GM23338 (cell line): ENCODE results near the gene CCDC188. TPM values are rescaled to one million over a fixed set of nuclear protein-coding genes. Genes with fewer than 3 reads are reported as not detected.

ENCODE experiments used
- ATAC-seq: fragments of 200-7000 bp; cut with Tn5 transposase; 3 replicates; pipeline ENCODE4 v1.9.1; 2020
- DNase-seq: peaks from one replicate; pipeline ENCODE4 v3.0.0-alpha.2; 2015; ENCODE audit warnings: low spot score
- H2AFZ ChIP-seq: fragments of 200-600 bp; sonication (generic); 2 replicates; pipeline ENCODE4 v1.8.0; 2016; ENCODE audit warnings: antibody characterized with exemption, mild to moderate bottlenecking, moderate library complexity
- H3F3A ChIP-seq: fragments of 200-600 bp; sonication (generic); replicated peaks from 2 replicates; pipeline ENCODE4 v1.8.0; 2017; ENCODE audit warnings: antibody characterized with exemption, mixed run types, low read depth
- H3K27ac ChIP-seq: fragments of 200-600 bp; sonication (generic); 2 replicates; pipeline ENCODE4 v1.6.1; 2016; ENCODE audit warnings: low read depth
- H3K27me3 ChIP-seq: fragments of 200-600 bp; sonication (generic); 2 replicates; pipeline ENCODE4 v1.8.0; 2016; ENCODE audit warnings: mild to moderate bottlenecking, mixed run types, moderate library complexity; ENCODE audit not compliant: insufficient read depth
- H3K36me3 ChIP-seq: fragments of 200-600 bp; sonication (generic); 2 replicates; pipeline ENCODE4 v1.8.0; 2016; ENCODE audit warnings: mild to moderate bottlenecking; ENCODE audit not compliant: insufficient read depth
- H3K4me1 ChIP-seq: fragments of 200-600 bp; sonication (generic); 2 replicates; pipeline ENCODE4 v1.8.0; 2016; ENCODE audit warnings: mild to moderate bottlenecking, moderate library complexity; ENCODE audit not compliant: insufficient read depth
- H3K4me2 ChIP-seq: fragments of 200-600 bp; sonication (generic); 2 replicates; pipeline ENCODE4 v1.7.1; 2017; ENCODE audit warnings: mixed run types
- H3K4me3 ChIP-seq: fragments of 200-600 bp; sonication (generic); 2 replicates; pipeline ENCODE4 v1.6.1; 2016; ENCODE audit warnings: mixed run types
- H3K79me2 ChIP-seq: fragments of 200-600 bp; sonication (generic); replicated peaks from 2 replicates; pipeline ENCODE4 v1.8.0; 2017; ENCODE audit warnings: mild to moderate bottlenecking; ENCODE audit not compliant: insufficient read depth
- H3K9me2 ChIP-seq: fragments of 200-600 bp; sonication (generic); 2 replicates; pipeline ENCODE4 v1.8.0; 2017; ENCODE audit not compliant: insufficient read depth
- H4K20me1 ChIP-seq: fragments of 200-600 bp; sonication (generic); replicated peaks from 2 replicates; pipeline ENCODE4 v1.8.0; 2017; ENCODE audit warnings: mild to moderate bottlenecking; ENCODE audit not compliant: insufficient read depth
- H3K27ac Mint-ChIP-seq: 2 replicates; pipeline ENCODE4 v1.8.0; 2020; ENCODE audit warnings: inconsistent platforms, mild to moderate bottlenecking, moderate library complexity, mixed read lengths
- H3K27me3 Mint-ChIP-seq: 3 replicates; pipeline ENCODE4 v1.8.0; 2022; ENCODE audit warnings: low read depth, mild to moderate bottlenecking, moderate library complexity, mixed read lengths, inconsistent platforms; ENCODE audit not compliant: insufficient read depth, poor library complexity
- H3K36me3 Mint-ChIP-seq: 3 replicates; pipeline ENCODE4 v1.8.0; 2021; ENCODE audit warnings: low read depth, mild to moderate bottlenecking, inconsistent platforms, moderate library complexity, mixed read lengths
- H3K4me1 Mint-ChIP-seq: 3 replicates; pipeline ENCODE4 v1.8.0; 2020; ENCODE audit warnings: mild to moderate bottlenecking, inconsistent platforms, mixed read lengths
- H3K4me3 Mint-ChIP-seq: 3 replicates; pipeline ENCODE4 v1.8.0; 2021; ENCODE audit warnings: moderate library complexity, mild to moderate bottlenecking, inconsistent platforms, mixed read lengths
- H3K9me3 Mint-ChIP-seq: 3 replicates; pipeline ENCODE4 v1.8.0; 2020; ENCODE audit warnings: moderate library complexity, mild to moderate bottlenecking, inconsistent platforms, mixed read lengths
- CREB1 ChIP-seq: fragments of 250-450 bp; sonication (Bioruptor Pico); IDR thresholded peaks from 2 replicates; pipeline ENCODE4 v1.5.0; 2020; ENCODE audit warnings: low read depth, mild to moderate bottlenecking, moderate library complexity
- EZH2 ChIP-seq: fragments of 200-600 bp; sonication (generic); IDR thresholded peaks from one replicate; pipeline ENCODE4 v1.8.0; 2017; ENCODE audit warnings: antibody characterized with exemption, mild to moderate bottlenecking, low read depth; ENCODE audit not compliant: unreplicated experiment
- JUNB ChIP-seq: IDR thresholded peaks from one replicate; pipeline ENCODE4 v1.6.1; 2016; ENCODE audit warnings: antibody characterized with exemption; ENCODE audit not compliant: unreplicated experiment
- NANOG ChIP-seq: IDR thresholded peaks from 2 replicates; pipeline ENCODE4 v1.6.1; 2016; ENCODE audit warnings: antibody characterized with exemption, borderline replicate concordance
- POLR2AphosphoS5 ChIP-seq: IDR thresholded peaks from 2 replicates; pipeline ENCODE4 v1.6.1; 2016; ENCODE audit warnings: antibody characterized with exemption, low read depth
- STAT1 ChIP-seq: IDR thresholded peaks from one replicate; pipeline ENCODE4 v1.6.1; 2016; ENCODE audit warnings: antibody characterized with exemption; ENCODE audit not compliant: unreplicated experiment
- ZNF114 ChIP-seq: fragments of 250-450 bp; sonication (Bioruptor Pico); IDR thresholded peaks from 2 replicates; pipeline ENCODE4 v1.5.0; 2020; ENCODE audit warnings: mild to moderate bottlenecking, moderate library complexity
- ZNF331 ChIP-seq: fragments of 250-450 bp; sonication (Bioruptor Pico); IDR thresholded peaks from 2 replicates; pipeline ENCODE4 v1.5.0; 2020; ENCODE audit warnings: low read depth, mild to moderate bottlenecking, moderate library complexity
- polyA plus RNA-seq: library from polyadenylated mRNA; unstranded; fragments of >200 nt; fragmentation: Nextera tagmentation; extraction: Ambion mirVana; gene quantifications from 2 replicates; pipeline ENCODE4 v1.2.1, GENCODE V29; 2016
- total RNA-seq: library from RNA; depleted of rRNA; stranded (reverse); fragments of >200 nt; shearing (Covaris generic); gene quantifications from 2 replicates; pipeline ENCODE4 v1.2.3, GENCODE V29; 2014
- TF ChIP-seq, protein P1 (sequence below), 2 experiments: fragments of 200-600 bp in 1 of 2; sonication (generic) in 1 of 2; conservative IDR thresholded peaks; 2 replicates each; pipeline versions ENCODE4 v1.5.1 to v1.6.1; 2016 to 2017; ENCODE audit warnings: antibody characterized with exemption in 2 of 2, low read depth in 2 of 2, mild to moderate bottlenecking in 2 of 2, moderate library complexity in 1 of 2
- TF ChIP-seq, protein P2 (sequence below): IDR thresholded peaks from 2 replicates; pipeline ENCODE4 v1.6.1; 2016; ENCODE audit warnings: antibody characterized with exemption
- TF ChIP-seq, protein P3 (sequence below): fragments of 250-450 bp; sonication (Bioruptor Pico); IDR thresholded peaks from 2 replicates; pipeline ENCODE4 v1.5.0; 2020; ENCODE audit warnings: mild to moderate bottlenecking, moderate library complexity

The CCDC188 gene
- total and polyA plus RNA-seq, 2 experiments from 2014 or later, result not detected

DNA sequence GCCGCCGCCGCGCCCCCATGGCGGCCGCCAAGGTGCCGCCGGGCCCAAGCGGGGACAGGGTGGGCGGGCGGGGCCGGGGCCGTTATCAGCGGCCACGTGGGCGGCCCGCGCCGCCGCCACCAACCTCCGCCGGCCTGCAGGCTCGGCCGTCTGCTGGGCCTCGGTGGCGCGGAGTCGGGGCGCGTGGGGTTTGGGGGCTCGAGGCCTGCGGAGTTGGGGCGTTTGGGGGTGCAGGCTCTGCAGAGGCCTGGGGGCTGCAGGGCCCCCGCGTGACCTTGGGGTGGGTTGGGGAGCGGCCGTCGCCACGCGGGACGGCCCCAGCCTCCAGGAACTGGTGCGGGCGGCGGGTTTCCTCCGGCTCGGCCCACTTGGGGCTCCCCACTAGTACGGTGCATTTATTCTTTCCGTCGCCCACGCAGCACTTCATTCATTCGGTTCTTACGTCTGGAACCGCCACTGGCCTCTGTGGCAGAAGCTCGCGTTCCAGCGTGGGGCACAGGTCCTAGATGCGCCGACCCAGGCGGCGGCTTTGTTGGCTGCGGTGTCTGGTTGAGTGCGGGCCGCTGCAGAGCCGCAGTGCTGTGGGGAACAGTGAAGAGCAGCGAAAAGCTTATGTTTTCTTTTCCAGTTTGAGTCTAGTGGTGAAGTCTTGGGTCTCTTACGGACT is 33.1 kb downstream of the CCDC188 start (continued):
- TF ChIP-seq, protein P1, sequence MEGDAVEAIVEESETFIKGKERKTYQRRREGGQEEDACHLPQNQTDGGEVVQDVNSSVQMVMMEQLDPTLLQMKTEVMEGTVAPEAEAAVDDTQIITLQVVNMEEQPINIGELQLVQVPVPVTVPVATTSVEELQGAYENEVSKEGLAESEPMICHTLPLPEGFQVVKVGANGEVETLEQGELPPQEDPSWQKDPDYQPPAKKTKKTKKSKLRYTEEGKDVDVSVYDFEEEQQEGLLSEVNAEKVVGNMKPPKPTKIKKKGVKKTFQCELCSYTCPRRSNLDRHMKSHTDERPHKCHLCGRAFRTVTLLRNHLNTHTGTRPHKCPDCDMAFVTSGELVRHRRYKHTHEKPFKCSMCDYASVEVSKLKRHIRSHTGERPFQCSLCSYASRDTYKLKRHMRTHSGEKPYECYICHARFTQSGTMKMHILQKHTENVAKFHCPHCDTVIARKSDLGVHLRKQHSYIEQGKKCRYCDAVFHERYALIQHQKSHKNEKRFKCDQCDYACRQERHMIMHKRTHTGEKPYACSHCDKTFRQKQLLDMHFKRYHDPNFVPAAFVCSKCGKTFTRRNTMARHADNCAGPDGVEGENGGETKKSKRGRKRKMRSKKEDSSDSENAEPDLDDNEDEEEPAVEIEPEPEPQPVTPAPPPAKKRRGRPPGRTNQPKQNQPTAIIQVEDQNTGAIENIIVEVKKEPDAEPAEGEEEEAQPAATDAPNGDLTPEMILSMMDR (conservative IDR thresholded peaks at IDR 0.05; ENCODE audit: low read depth in 2 of 2), result no peak
- no peak for TF ChIP-seq ZNF331 (CRISPR knock-in tag)
- no peak for TF ChIP-seq EZH2
- no peak for TF ChIP-seq POLR2AphosphoS5
- no peak for TF ChIP-seq CREB1 (CRISPR knock-in tag)
- no peak for TF ChIP-seq NANOG

DNA sequence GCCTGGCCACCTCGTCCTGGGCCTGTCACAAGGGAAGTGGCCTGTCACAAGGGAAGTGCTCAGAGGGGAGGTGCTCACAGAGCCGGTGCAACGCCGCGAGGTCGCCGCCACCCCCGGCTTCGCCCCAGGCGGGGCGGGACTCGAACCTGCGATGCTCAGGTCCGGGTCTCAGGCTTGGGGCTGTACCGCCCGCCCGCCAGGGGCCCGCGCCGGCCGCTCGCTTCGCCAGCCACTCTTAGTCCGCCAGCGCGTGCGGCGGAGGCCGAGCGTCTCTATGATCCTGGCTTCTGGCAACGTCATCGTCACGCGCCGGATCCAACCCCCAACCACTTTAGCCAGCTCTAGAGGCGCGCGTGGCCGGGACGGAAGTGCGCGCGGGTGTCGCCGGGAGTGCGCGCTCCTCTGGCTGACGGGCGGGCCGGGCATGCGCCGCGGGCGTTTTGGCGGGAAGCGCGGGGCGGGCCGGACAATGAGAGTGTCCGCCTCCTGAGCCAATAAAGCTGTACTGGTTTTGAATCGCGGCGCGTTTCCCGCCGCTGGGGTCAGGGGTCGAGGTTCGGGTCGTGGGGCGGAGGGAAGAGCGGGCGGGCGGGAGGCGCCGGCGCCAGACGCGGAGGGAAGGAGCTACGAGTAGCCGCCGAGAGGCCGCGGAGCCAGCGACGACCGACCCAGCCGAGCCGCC is 33.8 kb downstream of the CCDC188 start, which contains the start of gene TRMT2A:
TRMT2A (minus strand) TSS at position 276 of the 682 bp plus-strand sequence. CDS start 320 bp downstream, outside the sequence.
- peaks cover 20% of the 10 kb centered on the region for H4K20me1 ChIP-seq
- H3K9me2 ChIP-seq, result no peaks in the 10 kb centered on the region
- H3K27me3 ChIP-seq, result no peaks in the 10 kb centered on the region
- peaks cover 9% of the 10 kb centered on the region; the same call in 1 of the 2 replicates for H3F3A ChIP-seq
- H3K27ac Mint-ChIP-seq, result peak within 1 kb of the TSS; percentile 96
- H3K4me1 Mint-ChIP-seq, result peaks cover 18% of the 10 kb centered on the region
- peak within 1 kb of the TSS; percentile 94 for H3K4me3 Mint-ChIP-seq
- H3K4me3 ChIP-seq, result peak within 1 kb of the TSS; percentile 98
- H3K27ac ChIP-seq, result peak within 1 kb of the TSS; percentile 85
- DNase-seq, result peak; percentile 99
- peaks cover 60% of the 10 kb centered on the region for H3K36me3 Mint-ChIP-seq
- H3K36me3 ChIP-seq, result peaks cover 34% of the 10 kb centered on the region
- ATAC-seq, result peak; percentile 77
- H2AFZ ChIP-seq, result no peak within 1 kb of the TSS
- H3K4me1 ChIP-seq, result peaks cover 16% of the 10 kb centered on the region
- no peaks in the 10 kb centered on the region for H3K9me3 Mint-ChIP-seq
- H3K4me2 ChIP-seq, result peak within 1 kb of the TSS; percentile 98
- H3K27me3 Mint-ChIP-seq, result peaks cover 32% of the 10 kb centered on the region
- peaks cover 60% of the 10 kb centered on the region for H3K79me2 ChIP-seq
- TF ChIP-seq, protein P1 (conservative IDR thresholded peaks at IDR 0.05; ENCODE audit: low read depth in 2 of 2), result peak in 1 of 2 experiments; percentile 23; a peak in 2 of 4 replicates
- no peak for TF ChIP-seq ZNF331 (CRISPR knock-in tag)
- TF ChIP-seq, protein P2, sequence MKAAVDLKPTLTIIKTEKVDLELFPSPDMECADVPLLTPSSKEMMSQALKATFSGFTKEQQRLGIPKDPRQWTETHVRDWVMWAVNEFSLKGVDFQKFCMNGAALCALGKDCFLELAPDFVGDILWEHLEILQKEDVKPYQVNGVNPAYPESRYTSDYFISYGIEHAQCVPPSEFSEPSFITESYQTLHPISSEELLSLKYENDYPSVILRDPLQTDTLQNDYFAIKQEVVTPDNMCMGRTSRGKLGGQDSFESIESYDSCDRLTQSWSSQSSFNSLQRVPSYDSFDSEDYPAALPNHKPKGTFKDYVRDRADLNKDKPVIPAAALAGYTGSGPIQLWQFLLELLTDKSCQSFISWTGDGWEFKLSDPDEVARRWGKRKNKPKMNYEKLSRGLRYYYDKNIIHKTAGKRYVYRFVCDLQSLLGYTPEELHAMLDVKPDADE, result peak; percentile 84
- TF ChIP-seq NANOG, result no peak
- TF ChIP-seq POLR2AphosphoS5, result peak; percentile 61; the same call in 1 of the 2 replicates
- no peak for TF ChIP-seq JUNB
- peak; percentile 97 for TF ChIP-seq CREB1 (CRISPR knock-in tag)
- TF ChIP-seq STAT1, result no peak
- TF ChIP-seq EZH2, result no peak
- no peak for TF ChIP-seq ZNF114 (CRISPR knock-in tag)
- TF ChIP-seq, protein P3, sequence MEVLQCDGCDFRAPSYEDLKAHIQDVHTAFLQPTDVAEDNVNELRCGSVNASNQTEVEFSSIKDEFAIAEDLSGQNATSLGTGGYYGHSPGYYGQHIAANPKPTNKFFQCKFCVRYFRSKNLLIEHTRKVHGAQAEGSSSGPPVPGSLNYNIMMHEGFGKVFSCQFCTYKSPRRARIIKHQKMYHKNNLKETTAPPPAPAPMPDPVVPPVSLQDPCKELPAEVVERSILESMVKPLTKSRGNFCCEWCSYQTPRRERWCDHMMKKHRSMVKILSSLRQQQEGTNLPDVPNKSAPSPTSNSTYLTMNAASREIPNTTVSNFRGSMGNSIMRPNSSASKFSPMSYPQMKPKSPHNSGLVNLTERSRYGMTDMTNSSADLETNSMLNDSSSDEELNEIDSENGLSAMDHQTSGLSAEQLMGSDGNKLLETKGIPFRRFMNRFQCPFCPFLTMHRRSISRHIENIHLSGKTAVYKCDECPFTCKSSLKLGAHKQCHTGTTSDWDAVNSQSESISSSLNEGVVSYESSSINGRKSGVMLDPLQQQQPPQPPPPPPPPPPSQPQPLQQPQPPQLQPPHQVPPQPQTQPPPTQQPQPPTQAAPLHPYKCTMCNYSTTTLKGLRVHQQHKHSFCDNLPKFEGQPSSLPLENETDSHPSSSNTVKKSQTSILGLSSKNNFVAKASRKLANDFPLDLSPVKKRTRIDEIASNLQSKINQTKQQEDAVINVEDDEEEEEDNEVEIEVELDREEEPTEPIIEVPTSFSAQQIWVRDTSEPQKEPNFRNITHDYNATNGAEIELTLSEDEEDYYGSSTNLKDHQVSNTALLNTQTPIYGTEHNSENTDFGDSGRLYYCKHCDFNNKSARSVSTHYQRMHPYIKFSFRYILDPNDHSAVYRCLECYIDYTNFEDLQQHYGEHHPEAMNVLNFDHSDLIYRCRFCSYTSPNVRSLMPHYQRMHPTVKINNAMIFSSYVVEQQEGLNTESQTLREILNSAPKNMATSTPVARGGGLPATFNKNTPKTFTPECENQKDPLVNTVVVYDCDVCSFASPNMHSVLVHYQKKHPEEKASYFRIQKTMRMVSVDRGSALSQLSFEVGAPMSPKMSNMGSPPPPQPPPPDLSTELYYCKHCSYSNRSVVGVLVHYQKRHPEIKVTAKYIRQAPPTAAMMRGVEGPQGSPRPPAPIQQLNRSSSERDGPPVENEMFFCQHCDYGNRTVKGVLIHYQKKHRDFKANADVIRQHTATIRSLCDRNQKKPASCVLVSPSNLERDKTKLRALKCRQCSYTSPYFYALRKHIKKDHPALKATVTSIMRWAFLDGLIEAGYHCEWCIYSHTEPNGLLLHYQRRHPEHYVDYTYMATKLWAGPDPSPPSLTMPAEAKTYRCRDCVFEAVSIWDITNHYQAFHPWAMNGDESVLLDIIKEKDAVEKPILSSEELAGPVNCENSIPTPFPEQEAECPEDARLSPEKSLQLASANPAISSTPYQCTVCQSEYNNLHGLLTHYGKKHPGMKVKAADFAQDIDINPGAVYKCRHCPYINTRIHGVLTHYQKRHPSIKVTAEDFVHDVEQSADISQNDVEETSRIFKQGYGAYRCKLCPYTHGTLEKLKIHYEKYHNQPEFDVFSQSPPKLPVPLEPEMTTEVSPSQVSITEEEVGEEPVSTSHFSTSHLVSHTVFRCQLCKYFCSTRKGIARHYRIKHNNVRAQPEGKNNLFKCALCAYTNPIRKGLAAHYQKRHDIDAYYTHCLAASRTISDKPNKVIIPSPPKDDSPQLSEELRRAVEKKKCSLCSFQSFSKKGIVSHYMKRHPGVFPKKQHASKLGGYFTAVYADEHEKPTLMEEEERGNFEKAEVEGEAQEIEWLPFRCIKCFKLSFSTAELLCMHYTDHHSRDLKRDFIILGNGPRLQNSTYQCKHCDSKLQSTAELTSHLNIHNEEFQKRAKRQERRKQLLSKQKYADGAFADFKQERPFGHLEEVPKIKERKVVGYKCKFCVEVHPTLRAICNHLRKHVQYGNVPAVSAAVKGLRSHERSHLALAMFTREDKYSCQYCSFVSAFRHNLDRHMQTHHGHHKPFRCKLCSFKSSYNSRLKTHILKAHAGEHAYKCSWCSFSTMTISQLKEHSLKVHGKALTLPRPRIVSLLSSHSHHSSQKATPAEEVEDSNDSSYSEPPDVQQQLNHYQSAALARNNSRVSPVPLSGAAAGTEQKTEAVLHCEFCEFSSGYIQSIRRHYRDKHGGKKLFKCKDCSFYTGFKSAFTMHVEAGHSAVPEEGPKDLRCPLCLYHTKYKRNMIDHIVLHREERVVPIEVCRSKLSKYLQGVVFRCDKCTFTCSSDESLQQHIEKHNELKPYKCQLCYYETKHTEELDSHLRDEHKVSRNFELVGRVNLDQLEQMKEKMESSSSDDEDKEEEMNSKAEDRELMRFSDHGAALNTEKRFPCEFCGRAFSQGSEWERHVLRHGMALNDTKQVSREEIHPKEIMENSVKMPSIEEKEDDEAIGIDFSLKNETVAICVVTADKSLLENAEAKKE (CRISPR knock-in tag), result no peak
